Prostate gland (tissue), 2 donors: ENCODE data around the gene ZBTB37.

Experiments
- POLR2A ChIP-seq: fragments of 450-650 bp; IDR thresholded peaks from one replicate; pipeline ENCODE4 v1.6.1; 2016; ENCODE audit warnings: antibody characterized with exemption, mild to moderate bottlenecking
- TF ChIP-seq, protein P1 (sequence below), 4 experiments: fragments of 200-600 bp in 2 of 4; fragments of 450-650 bp in 2 of 4; sonication (generic) in 2 of 4; IDR thresholded peaks; 1 replicate in 3 of 4; 2 replicates in 1 of 4; pipeline ENCODE4 v1.5.1; 2016 to 2019; ENCODE audit warnings: antibody characterized with exemption in 4 of 4, mild to moderate bottlenecking in 2 of 4, moderate library complexity in 2 of 4

DNA sequence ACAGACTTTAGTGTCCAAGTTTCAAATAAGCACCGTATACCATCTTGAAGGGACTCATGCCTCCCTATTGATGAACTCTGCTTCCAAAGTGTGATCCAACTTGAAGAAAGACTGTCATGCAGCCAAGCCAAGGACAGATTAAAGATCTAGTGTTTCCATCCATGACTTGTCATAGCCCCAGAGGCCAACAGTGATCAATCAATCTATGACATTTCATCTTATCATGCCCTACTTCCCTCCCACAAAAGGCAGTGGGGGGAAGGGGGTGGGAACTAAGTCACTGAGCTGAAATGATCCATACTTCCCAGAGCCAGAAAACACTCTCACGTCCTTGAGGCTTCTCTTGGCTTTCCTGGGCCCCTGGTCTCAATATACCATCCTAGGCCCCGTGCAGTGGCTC is 44.9 kb downstream of the ZBTB37 start:
- TF ChIP-seq, protein P1, sequence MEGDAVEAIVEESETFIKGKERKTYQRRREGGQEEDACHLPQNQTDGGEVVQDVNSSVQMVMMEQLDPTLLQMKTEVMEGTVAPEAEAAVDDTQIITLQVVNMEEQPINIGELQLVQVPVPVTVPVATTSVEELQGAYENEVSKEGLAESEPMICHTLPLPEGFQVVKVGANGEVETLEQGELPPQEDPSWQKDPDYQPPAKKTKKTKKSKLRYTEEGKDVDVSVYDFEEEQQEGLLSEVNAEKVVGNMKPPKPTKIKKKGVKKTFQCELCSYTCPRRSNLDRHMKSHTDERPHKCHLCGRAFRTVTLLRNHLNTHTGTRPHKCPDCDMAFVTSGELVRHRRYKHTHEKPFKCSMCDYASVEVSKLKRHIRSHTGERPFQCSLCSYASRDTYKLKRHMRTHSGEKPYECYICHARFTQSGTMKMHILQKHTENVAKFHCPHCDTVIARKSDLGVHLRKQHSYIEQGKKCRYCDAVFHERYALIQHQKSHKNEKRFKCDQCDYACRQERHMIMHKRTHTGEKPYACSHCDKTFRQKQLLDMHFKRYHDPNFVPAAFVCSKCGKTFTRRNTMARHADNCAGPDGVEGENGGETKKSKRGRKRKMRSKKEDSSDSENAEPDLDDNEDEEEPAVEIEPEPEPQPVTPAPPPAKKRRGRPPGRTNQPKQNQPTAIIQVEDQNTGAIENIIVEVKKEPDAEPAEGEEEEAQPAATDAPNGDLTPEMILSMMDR (IDR thresholded peaks at IDR 0.05), result no peak
- TF ChIP-seq POLR2A, result no peak
